Hepatocyte (in vitro differentiated cells): Measurements from ENCODE around the gene IL9R. TPM values are rescaled to one million over a fixed set of nuclear protein-coding genes. Genes with fewer than 3 reads are reported as not detected.
"Not testable (repeated sequence)": the region's sequence is repeated elsewhere in the genome, so short reads cannot be mapped to it uniquely, and the experiment has no call there.

Experiments used
- DNase-seq: peaks from one replicate; pipeline ENCODE4 v3.0.0-alpha.2; 2016; ENCODE audit warnings: low spot score
- H2AFZ ChIP-seq: fragments of 200-600 bp; sonication (generic); 2 replicates; pipeline ENCODE4 v1.6.0; 2016; ENCODE audit warnings: antibody characterized with exemption, mild to moderate bottlenecking
- H3K27ac ChIP-seq: fragments of 200-600 bp; sonication (generic); 2 replicates; pipeline ENCODE4 v1.5.1; 2016; ENCODE audit warnings: mild to moderate bottlenecking
- H3K27me3 ChIP-seq: fragments of 200-600 bp; sonication (generic); 2 replicates; pipeline ENCODE4 v1.6.1; 2016
- H3K36me3 ChIP-seq: fragments of 200-600 bp; sonication (generic); replicated peaks from 2 replicates; pipeline ENCODE4 v1.5.1; 2016; ENCODE audit warnings: low read depth; ENCODE audit not compliant: insufficient read depth
- H3K4me1 ChIP-seq: fragments of 200-600 bp; sonication (generic); 2 replicates; pipeline ENCODE4 v1.5.1; 2016; ENCODE audit warnings: mild to moderate bottlenecking, moderate library complexity; ENCODE audit not compliant: insufficient read depth
- H3K4me2 ChIP-seq: fragments of 200-600 bp; sonication (generic); 2 replicates; pipeline ENCODE4 v1.6.0; 2016
- H3K4me3 ChIP-seq: fragments of 200-600 bp; sonication (generic); 2 replicates; pipeline ENCODE4 v1.5.1; 2016; ENCODE audit warnings: mild to moderate bottlenecking
- H3K79me2 ChIP-seq: fragments of 200-600 bp; sonication (generic); 2 replicates; pipeline ENCODE4 v1.6.0; 2017; ENCODE audit warnings: mild to moderate bottlenecking
- H3K9me2 ChIP-seq: fragments of 200-600 bp; sonication (generic); replicated peaks from 2 replicates; pipeline ENCODE4 v1.6.0; 2017; ENCODE audit warnings: mild to moderate bottlenecking; ENCODE audit not compliant: insufficient read depth
- H3K9me3 ChIP-seq: fragments of 200-600 bp; sonication (generic); 2 replicates; pipeline ENCODE4 v1.5.1; 2016; ENCODE audit warnings: low read depth, mild to moderate bottlenecking
- H4K20me1 ChIP-seq: fragments of 200-600 bp; sonication (generic); 2 replicates; pipeline ENCODE4 v1.6.0; 2016; ENCODE audit warnings: mild to moderate bottlenecking; ENCODE audit not compliant: insufficient read depth, poor library complexity, severe bottlenecking
- CTCF ChIP-seq: fragments of 200-600 bp; sonication (generic); IDR thresholded peaks from 2 replicates; pipeline ENCODE4 v1.5.1; 2016; ENCODE audit warnings: antibody characterized with exemption, mild to moderate bottlenecking; ENCODE audit not compliant: poor library complexity
- EZH2 ChIP-seq: fragments of 200-600 bp; sonication (generic); IDR thresholded peaks from 2 replicates; pipeline ENCODE4 v1.6.1; 2016; ENCODE audit warnings: antibody characterized with exemption, mild to moderate bottlenecking, borderline replicate concordance
- EZH2phosphoT487 ChIP-seq: fragments of 200-600 bp; sonication (generic); IDR thresholded peaks from one replicate; pipeline ENCODE4 v1.6.1; 2018; ENCODE audit warnings: antibody characterized with exemption, mild to moderate bottlenecking, low read depth, moderate library complexity; ENCODE audit not compliant: unreplicated experiment, severe bottlenecking
- WGBS: methylation state at CpG from one replicate; pipeline ENCODE4 v1.1.6; 2016; ENCODE audit warnings: low lambda C conversion rate; ENCODE audit errors: missing lambda C conversion rate; 5-methylcytosine and 5-hydroxymethylcytosine counted together
- polyA plus RNA-seq: library from polyadenylated mRNA; unstranded; fragments of >200 nt; fragmentation: Nextera tagmentation; extraction: Ambion mirVana; gene quantifications from 2 replicates; pipeline ENCODE4 v1.2.1, GENCODE V29; 2016
- total RNA-seq: library from RNA; depleted of rRNA; stranded (reverse); fragments of >200 nt; gene quantifications from 2 replicates; pipeline ENCODE4 v1.2.3, GENCODE V29; 2014

Gene IL9R
- total and polyA plus RNA-seq, 2 experiments from 2014 or later, result not detected

GRCh38 chrX:155998761-155999510 lies 1.4 kb downstream of the IL9R start:
- Histone ChIP-seq H3K36me3 (no peaks in the 10 kb centered on the region), H3K9me2 (no peaks in the 10 kb centered on the region), H3K9me3 (no peaks in the 10 kb centered on the region), H3K4me2 (no peak overlapping the region), H3K4me3 (no peak overlapping the region), H3K4me1 (no peaks in the 10 kb centered on the region), H2AFZ (no peak overlapping the region), H3K79me2 (no peaks in the 10 kb centered on the region), H4K20me1 (no peaks in the 10 kb centered on the region), H3K27ac (no peak overlapping the region), H3K27me3 (no peaks in the 10 kb centered on the region)
- DNase-seq, result no peak
- WGBS, result 84% methylated on average over 9 of the region's 9 CpGs
- TF ChIP-seq EZH2 (no peak), EZH2phosphoT487 (no peak), CTCF (no peak)

- not testable (repeated sequence) for H3K9me2 ChIP-seq, H3K9me3 ChIP-seq, H3K4me2 ChIP-seq, H3K27ac ChIP-seq, H3K27me3 ChIP-seq, H3K4me1 ChIP-seq, H4K20me1 ChIP-seq, DNase-seq, H3K36me3 ChIP-seq, H2AFZ ChIP-seq, H3K4me3 ChIP-seq, H3K79me2 ChIP-seq
- 84% methylated on average over 8 of the region's 9 CpGs for WGBS
Observed at GRCh38 chrX:155999751-156000150, 2.3 kb downstream of the IL9R start.

DNA sequence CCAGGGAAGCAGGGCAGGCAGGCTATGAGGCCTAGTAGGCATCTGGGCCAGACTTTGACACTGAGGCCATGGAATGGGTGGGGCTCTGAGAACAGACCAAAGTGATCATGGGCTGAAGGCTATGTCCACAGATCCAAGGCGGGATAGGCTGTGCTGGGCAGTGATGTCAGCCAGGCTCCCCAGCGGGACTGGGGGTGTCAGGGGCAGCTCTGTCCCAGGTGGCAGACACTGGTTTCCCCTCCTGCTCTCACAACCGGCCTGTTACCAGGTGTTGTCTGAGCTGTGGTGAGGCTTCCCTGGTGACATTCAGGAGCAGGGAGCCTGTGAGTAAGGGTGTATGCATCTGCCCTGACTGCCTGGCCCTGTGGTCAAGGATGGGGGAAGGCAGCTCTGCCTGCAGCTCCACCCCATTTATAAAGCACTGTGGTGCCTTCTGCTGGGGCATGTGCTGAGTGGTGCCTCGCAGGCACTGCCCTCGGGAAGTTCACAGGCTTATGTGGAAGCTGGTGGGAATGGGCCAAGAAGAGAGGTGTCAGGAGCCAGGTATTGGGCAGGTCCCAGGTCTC lies 2.9 kb downstream of the IL9R start:
- H3K4me1 ChIP-seq, result no peaks in the 10 kb centered on the region
- no peak overlapping the region for H3K4me2 ChIP-seq
- no peak overlapping the region for H3K4me3 ChIP-seq
- H3K27ac ChIP-seq, result no peak overlapping the region
- 80% methylated on average over 5 of the region's 5 CpGs for WGBS
- no peaks in the 10 kb centered on the region for H4K20me1 ChIP-seq
- DNase-seq, result peak; percentile 8
- H3K79me2 ChIP-seq, result no peaks in the 10 kb centered on the region
- no peaks in the 10 kb centered on the region for H3K36me3 ChIP-seq
- H3K27me3 ChIP-seq, result no peaks in the 10 kb centered on the region
- H3K9me2 ChIP-seq, result no peaks in the 10 kb centered on the region
- no peaks in the 10 kb centered on the region for H3K9me3 ChIP-seq
- no peak for TF ChIP-seq EZH2
- no peak for TF ChIP-seq CTCF
- H2AFZ ChIP-seq, result no peak overlapping the region

DNA sequence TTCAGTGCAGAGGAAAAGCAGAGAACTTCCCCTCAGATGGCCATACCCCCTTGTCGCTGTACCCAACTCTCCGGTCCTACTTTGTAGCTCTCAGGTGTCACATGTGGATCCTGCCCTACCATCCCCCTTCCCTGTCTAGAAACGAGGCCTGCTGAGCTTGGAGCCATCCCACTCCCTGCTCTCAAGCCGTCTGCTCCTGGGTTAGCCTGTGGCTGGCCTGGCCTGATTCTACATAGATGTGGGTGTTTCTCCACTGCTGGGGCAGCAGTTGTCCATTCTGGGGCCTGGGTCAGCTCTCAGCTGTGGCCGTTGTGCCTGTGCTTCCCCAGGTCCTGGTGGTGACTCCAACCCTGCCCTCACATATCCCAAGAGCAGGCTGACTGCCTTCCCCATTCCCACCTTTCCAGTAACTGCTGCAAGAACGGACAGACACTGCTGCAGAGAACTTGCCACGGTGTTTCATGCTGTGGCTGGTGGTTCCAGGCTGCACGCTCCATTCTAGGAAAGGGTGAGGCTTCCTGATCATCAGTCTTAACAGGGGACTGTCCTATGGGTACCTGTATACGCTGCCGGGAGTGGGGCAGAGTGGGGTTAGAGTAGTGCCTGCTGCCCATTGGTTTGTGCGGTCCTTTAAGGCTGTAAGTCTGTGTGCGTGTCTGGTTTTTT lies 3.6 kb downstream of the IL9R start:
- DNase-seq, result no peak
- Histone ChIP-seq H3K4me2 (no peak overlapping the region), H3K36me3 (no peaks in the 10 kb centered on the region), H3K9me2 (no peaks in the 10 kb centered on the region), H3K27ac (no peak overlapping the region), H3K27me3 (no peaks in the 10 kb centered on the region), H3K4me1 (no peaks in the 10 kb centered on the region), H3K79me2 (no peaks in the 10 kb centered on the region), H2AFZ (no peak overlapping the region), H3K9me3 (no peaks in the 10 kb centered on the region), H4K20me1 (no peaks in the 10 kb centered on the region), H3K4me3 (no peak overlapping the region)
- TF ChIP-seq CTCF (no peak), EZH2 (no peak), EZH2phosphoT487 (no peak)
- WGBS, result 79% methylated on average over 12 of the region's 12 CpGs
